SK-N-SH (cell line): ENCODE results near the gene TTC39B. TPM values are rescaled to one million over a fixed set of nuclear protein-coding genes. Genes with fewer than 3 reads are reported as not detected.

ENCODE experiments used
- CTCF ChIA-PET: fragments of 300-600, 350-600 bp; formaldehyde crosslinking; extraction: SDS; loops from one replicate; lab custom pipeline; 2021; lab: Yijun Ruan, JAX
- POLR2A ChIA-PET: fragments of 350-600 bp; sonication (Branson Sonifier 250); formaldehyde crosslinking; extraction: SDS; loops from one replicate; lab custom pipeline; 2020; ENCODE audit warnings: antibody characterized with exemption, inconsistent platforms; lab: Yijun Ruan, JAX
- DNase-seq: peaks from one replicate; pipeline ENCODE4 v3.0.0; 2012
- H2AFZ ChIP-seq: fragments of 200-600 bp; sonication (generic); 2 replicates; pipeline ENCODE4 v1.8.1; 2016; ENCODE audit warnings: antibody characterized with exemption, mild to moderate bottlenecking, low read depth
- H3F3A ChIP-seq: fragments of 200-600 bp; sonication (generic); replicated peaks from 2 replicates; pipeline ENCODE3; 2016; ENCODE audit warnings: antibody characterized with exemption, mild to moderate bottlenecking; ENCODE audit not compliant: insufficient read depth
- H3K27ac ChIP-seq, 2 experiments: fragments of 200-500 bp in 1 of 2; fragments of 200-600 bp in 1 of 2; sonication (Bioruptor generic) in 1 of 2; sonication (generic), shearing (Covaris generic) in 1 of 2; 2 replicates each; pipeline versions ENCODE4 v1.5.1 to v1.6.1; 2014 to 2016; ENCODE audit warnings: low read depth in 2 of 2, inconsistent platforms in 1 of 2, low read length in 1 of 2, mild to moderate bottlenecking in 1 of 2, mixed read lengths in 1 of 2
- H3K27me3 ChIP-seq: fragments of 200-600 bp; sonication (generic), shearing (Covaris generic); 2 replicates; pipeline ENCODE4 v1.6.1; 2016; ENCODE audit warnings: mixed run types; ENCODE audit not compliant: insufficient read depth
- H3K36me3 ChIP-seq, 2 experiments: fragments of 200-500 bp in 1 of 2; fragments of 200-600 bp in 1 of 2; sonication (Bioruptor generic) in 1 of 2; sonication (generic) in 1 of 2; replicated peaks in 1 of 2; 2 replicates each; pipeline versions ENCODE3 to v1.5.1; 2014 to 2016; ENCODE audit warnings: low read length in 1 of 2, mild to moderate bottlenecking in 1 of 2; ENCODE audit not compliant: insufficient read depth in 2 of 2, control insufficient read depth in 1 of 2
- H3K4me1 ChIP-seq, 2 experiments: fragments of 200-500 bp in 1 of 2; fragments of 200-600 bp in 1 of 2; sonication (Bioruptor generic) in 1 of 2; sonication (generic), shearing (Covaris generic) in 1 of 2; 2 replicates each; pipeline versions ENCODE4 v1.5.1 to v1.6.1; 2014 to 2016; ENCODE audit warnings: low read depth in 1 of 2, low read length in 1 of 2, mixed run types in 1 of 2; ENCODE audit not compliant: insufficient read depth in 2 of 2, control insufficient read depth in 1 of 2
- H3K4me2 ChIP-seq: fragments of 200-600 bp; sonication (generic), shearing (Covaris generic); 2 replicates; pipeline ENCODE4 v1.6.1; 2017; ENCODE audit warnings: mixed run types
- H3K4me3 ChIP-seq, 2 experiments: fragments of 200-500 bp in 1 of 2; fragments of 200-600 bp in 1 of 2; sonication (Bioruptor generic) in 1 of 2; sonication (generic), shearing (Covaris generic) in 1 of 2; 2 replicates each; pipeline versions ENCODE4 v1.5.1 to v1.8.1; 2014 to 2016; ENCODE audit warnings: low read depth in 2 of 2, inconsistent platforms in 1 of 2, low read length in 1 of 2, mild to moderate bottlenecking in 1 of 2, mixed read lengths in 1 of 2, moderate library complexity in 1 of 2
- H3K79me2 ChIP-seq: fragments of 200-600 bp; sonication (generic); 2 replicates; pipeline ENCODE4 v1.8.1; 2017; ENCODE audit warnings: mild to moderate bottlenecking; ENCODE audit not compliant: insufficient read depth
- H3K9ac ChIP-seq: fragments of 200-600 bp; sonication (generic); 2 replicates; pipeline ENCODE4 v1.6.1; 2017; ENCODE audit warnings: mixed run types
- H3K9me2 ChIP-seq: fragments of 200-600 bp; sonication (generic); 2 replicates; pipeline ENCODE4 v1.6.1; 2017; ENCODE audit warnings: mixed run types
- H3K9me3 ChIP-seq: fragments of 200-600 bp; sonication (generic); 2 replicates; pipeline ENCODE4 v1.6.1; 2017; ENCODE audit warnings: mixed run types, mild to moderate bottlenecking, moderate library complexity
- H4K20me1 ChIP-seq: fragments of 200-600 bp; sonication (generic); 2 replicates; pipeline ENCODE4 v1.6.1; 2017; ENCODE audit warnings: mild to moderate bottlenecking, mixed run types; ENCODE audit not compliant: insufficient read depth
- CHD2 ChIP-seq: fragments of 150-350 bp; IDR thresholded peaks from 2 replicates; pipeline ENCODE4 v1.6.1; 2018; ENCODE audit warnings: low read length; ENCODE audit not compliant: partially characterized antibody
- CTCF ChIP-seq: fragments of 200-600 bp; sonication (generic); IDR thresholded peaks from 2 replicates; pipeline ENCODE4 v1.6.1; 2017; ENCODE audit warnings: antibody characterized with exemption, mild to moderate bottlenecking, moderate library complexity
- ELF1 ChIP-seq: IDR thresholded peaks from 2 replicates; pipeline ENCODE4 v1.4.0; 2012
- EP300 ChIP-seq, 2 experiments: IDR thresholded peaks; 2 replicates each; pipeline versions ENCODE4 v1.4.0 to v1.6.1; 2012; ENCODE audit warnings: borderline replicate concordance in 1 of 2, low read depth in 1 of 2, low read length in 1 of 2
- FOXM1 ChIP-seq: IDR thresholded peaks from 2 replicates; pipeline ENCODE4 v1.4.0; 2012; ENCODE audit warnings: low read depth, mild to moderate bottlenecking
- GABPA ChIP-seq: IDR thresholded peaks from 2 replicates; pipeline ENCODE4 v1.4.0; 2012; ENCODE audit warnings: low read depth, mild to moderate bottlenecking
- GATA2 ChIP-seq: sonication (generic); formaldehyde crosslinking; IDR thresholded peaks from 2 replicates; pipeline ENCODE4 v1.5.0; 2020; ENCODE audit warnings: mild to moderate bottlenecking, missing genetic modification reagents
- IRF3 ChIP-seq: fragments of 150-350 bp; IDR thresholded peaks from 2 replicates; pipeline ENCODE4 v1.6.1; 2016; ENCODE audit warnings: mild to moderate bottlenecking, low read depth, low read length
- MAX ChIP-seq: IDR thresholded peaks from 2 replicates; pipeline ENCODE4 v1.4.0; 2012; ENCODE audit warnings: low read depth
- NFIC ChIP-seq: IDR thresholded peaks from 2 replicates; pipeline ENCODE4 v1.4.0; 2012; ENCODE audit warnings: borderline replicate concordance
- PBX3 ChIP-seq: IDR thresholded peaks from 2 replicates; pipeline ENCODE4; 2012
- RAD21 ChIP-seq: IDR thresholded peaks from 2 replicates; pipeline ENCODE4 v1.6.1; 2012; ENCODE audit warnings: mild to moderate bottlenecking, low read length
- REST ChIP-seq: IDR thresholded peaks from 2 replicates; pipeline ENCODE4 v1.6.1; 2012; ENCODE audit warnings: mild to moderate bottlenecking, low read depth, low read length, moderate library complexity
- RFX5 ChIP-seq: IDR thresholded peaks from 2 replicates; pipeline ENCODE4 v1.6.1; 2012; ENCODE audit warnings: mild to moderate bottlenecking, improper control_type of control experiment, low read length
- TEAD4 ChIP-seq: IDR thresholded peaks from 2 replicates; pipeline ENCODE4 v1.4.0; 2012; ENCODE audit warnings: mild to moderate bottlenecking, borderline replicate concordance; ENCODE audit not compliant: insufficient read depth
- USF2 ChIP-seq: fragments of 150-350 bp; IDR thresholded peaks from 2 replicates; pipeline ENCODE4 v1.6.1; 2017; ENCODE audit warnings: antibody characterized with exemption, low read length, low read depth, borderline replicate concordance
- YY1 ChIP-seq: IDR thresholded peaks from 2 replicates; pipeline ENCODE4 v1.4.0; 2012; ENCODE audit warnings: low read depth, mild to moderate bottlenecking
- ZBTB33 ChIP-seq: IDR thresholded peaks from 2 replicates; pipeline ENCODE4 v1.4.0; 2012; ENCODE audit warnings: low read depth, borderline replicate concordance
- WGBS: methylation state at CpG from one replicate; pipeline ENCODE4 v1.1.6; 2017; ENCODE audit warnings: low lambda C conversion rate; 5-methylcytosine and 5-hydroxymethylcytosine counted together
- polyA plus RNA-seq, 3 experiments: library from polyadenylated mRNA; depleted of rRNA; stranded (reverse); fragments of >200 nt; gene quantifications; 2 replicates each; pipeline ENCODE4 v1.2.3, GENCODE V29; 2012

TTC39B gene
- polyA plus RNA-seq, 1 of the 3 experiments (the other 2 are of a cell fraction), result 0.54 TPM

GRCh38 chr9:15160673-15161072, 146.3 kb downstream of the TTC39B start (continued):
- TF ChIP-seq ZBTB33 (no peak), FOXM1 (no peak), USF2 (no peak), MAX (no peak), GATA2 (no peak), NFIC (no peak), ELF1 (no peak), PBX3 (no peak), RFX5 (no peak), RAD21 (no peak)

GRCh38 chr9:15158064-15158463, 149.0 kb downstream of the TTC39B start:
- ChIA-PET CTCF (interaction anchor here (1.0 kb wide), 1 partner anchor 15 kb away, joined by 4 read pairs; no protein-coding TSS in a partner anchor), POLR2A (no interaction called here)
- Histone ChIP-seq H3K27ac (no peak overlapping the region), H3K9me3 (no peaks in the 10 kb centered on the region), H2AFZ (no peak overlapping the region), H3K79me2 (no peaks in the 10 kb centered on the region), H3F3A (no peaks in the 10 kb centered on the region), H3K9me2 (no peaks in the 10 kb centered on the region), H3K36me3 (no peaks in the 10 kb centered on the region), H3K4me2 (no peak overlapping the region), H3K4me3 (no peak overlapping the region), H3K9ac (no peak overlapping the region), H4K20me1 (no peaks in the 10 kb centered on the region), H3K27me3 (no peaks in the 10 kb centered on the region), H3K4me1 (peaks cover 3% of the 10 kb centered on the region in 2 experiments; a peak in 3 of 4 replicates)
- DNase-seq, result no peak
- WGBS, result 72% methylated on average over 1 of the region's 1 CpG
- no peak for TF ChIP-seq RFX5
- no peak for TF ChIP-seq TEAD4
- no peak for TF ChIP-seq REST
- TF ChIP-seq EP300 (IDR thresholded peaks at IDR 0.05; ENCODE audit: borderline replicate concordance in 1 of 2, low read depth in 1 of 2, low read length in 1 of 2), result no peak
- TF ChIP-seq CTCF, result no peak
- no peak for TF ChIP-seq GATA2
- no peak for TF ChIP-seq IRF3
- TF ChIP-seq YY1, result no peak
- no peak for TF ChIP-seq CHD2
- TF ChIP-seq FOXM1, result no peak
- no peak for TF ChIP-seq GABPA
